ENCODE measurements around the gene RNASET2. TPM values are rescaled to one million over a fixed set of nuclear protein-coding genes. Genes with fewer than 3 reads are reported as not detected.

Gene RNASET2
- total and polyA plus RNA-seq, 2 of the 13 experiments (the other 11 are each of a cell fraction or from before 2014, with no cell fraction given): 44.6 to 597 TPM

DNA sequence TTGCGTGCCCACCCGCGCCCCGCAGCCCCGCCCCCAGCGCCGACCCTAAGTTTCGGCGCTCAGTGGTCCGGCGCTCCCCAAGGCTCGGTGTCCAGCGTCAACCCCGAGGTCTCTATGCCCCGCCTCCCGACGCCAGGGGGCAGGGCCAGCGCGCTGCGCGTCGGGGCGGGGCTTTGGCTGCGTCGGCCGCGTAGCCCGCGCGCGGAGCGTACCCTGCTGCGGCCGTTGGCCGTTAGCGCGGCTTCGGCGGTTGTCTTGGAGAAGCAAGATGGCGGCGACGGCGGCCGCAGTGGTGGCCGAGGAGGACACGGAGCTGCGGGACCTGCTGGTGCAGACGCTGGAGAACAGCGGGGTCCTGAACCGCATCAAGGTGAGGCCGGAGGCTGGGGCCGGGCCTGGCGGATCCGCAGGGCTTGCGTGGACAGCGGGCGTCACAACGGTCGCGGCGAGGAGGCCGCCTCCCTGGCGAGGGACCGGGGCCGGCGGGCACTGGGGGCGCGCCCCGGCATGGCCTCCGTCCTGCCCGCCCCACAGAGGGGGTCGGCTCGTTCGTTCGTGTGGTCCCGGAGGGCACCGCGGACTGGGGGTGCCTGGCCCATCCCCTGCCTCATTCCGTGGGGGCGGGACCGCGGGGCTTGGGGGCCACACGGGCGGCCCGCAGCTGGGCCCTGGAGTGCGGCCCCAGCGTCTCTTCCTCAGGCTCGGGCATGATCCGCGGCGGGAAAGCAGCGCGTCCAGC is 43.0 kb upstream of the RNASET2 start, which contains the start of gene CEP43 (continued):
- TF ChIP-seq, protein P1, sequence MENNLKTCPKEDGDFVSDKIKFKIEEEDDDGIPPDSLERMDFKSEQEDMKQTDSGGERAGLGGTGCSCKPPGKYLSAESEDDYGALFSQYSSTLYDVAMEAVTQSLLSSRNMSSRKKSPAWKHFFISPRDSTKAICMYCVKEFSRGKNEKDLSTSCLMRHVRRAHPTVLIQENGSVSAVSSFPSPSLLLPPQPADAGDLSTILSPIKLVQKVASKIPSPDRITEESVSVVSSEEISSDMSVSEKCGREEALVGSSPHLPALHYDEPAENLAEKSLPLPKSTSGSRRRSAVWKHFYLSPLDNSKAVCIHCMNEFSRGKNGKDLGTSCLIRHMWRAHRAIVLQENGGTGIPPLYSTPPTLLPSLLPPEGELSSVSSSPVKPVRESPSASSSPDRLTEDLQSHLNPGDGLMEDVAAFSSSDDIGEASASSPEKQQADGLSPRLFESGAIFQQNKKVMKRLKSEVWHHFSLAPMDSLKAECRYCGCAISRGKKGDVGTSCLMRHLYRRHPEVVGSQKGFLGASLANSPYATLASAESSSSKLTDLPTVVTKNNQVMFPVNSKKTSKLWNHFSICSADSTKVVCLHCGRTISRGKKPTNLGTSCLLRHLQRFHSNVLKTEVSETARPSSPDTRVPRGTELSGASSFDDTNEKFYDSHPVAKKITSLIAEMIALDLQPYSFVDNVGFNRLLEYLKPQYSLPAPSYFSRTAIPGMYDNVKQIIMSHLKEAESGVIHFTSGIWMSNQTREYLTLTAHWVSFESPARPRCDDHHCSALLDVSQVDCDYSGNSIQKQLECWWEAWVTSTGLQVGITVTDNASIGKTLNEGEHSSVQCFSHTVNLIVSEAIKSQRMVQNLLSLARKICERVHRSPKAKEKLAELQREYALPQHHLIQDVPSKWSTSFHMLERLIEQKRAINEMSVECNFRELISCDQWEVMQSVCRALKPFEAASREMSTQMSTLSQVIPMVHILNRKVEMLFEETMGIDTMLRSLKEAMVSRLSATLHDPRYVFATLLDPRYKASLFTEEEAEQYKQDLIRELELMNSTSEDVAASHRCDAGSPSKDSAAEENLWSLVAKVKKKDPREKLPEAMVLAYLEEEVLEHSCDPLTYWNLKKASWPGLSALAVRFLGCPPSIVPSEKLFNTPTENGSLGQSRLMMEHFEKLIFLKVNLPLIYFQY (CRISPR knock-in tag; IDR thresholded peaks at IDR 0.05; ENCODE audit: borderline replicate concordance): no peak
- TF ChIP-seq KDM3A (CRISPR knock-in tag; IDR thresholded peaks at IDR 0.05; ENCODE audit: low read depth) (peak; percentile 51; the same call in 1 of the 2 replicates), HDAC2 (CRISPR knock-in tag; IDR thresholded peaks at IDR 0.05) (peak; percentile 33), SMAD1 (CRISPR knock-in tag; IDR thresholded peaks at IDR 0.05; ENCODE audit: borderline replicate concordance, low read depth) (peak; percentile 69), RAD51 (IDR thresholded peaks at IDR 0.05; ENCODE audit: borderline replicate concordance) (no peak), ZNF329 (CRISPR knock-in tag; IDR thresholded peaks at IDR 0.05; ENCODE audit: low read depth) (peak; percentile 83), ZNF138 (CRISPR knock-in tag; IDR thresholded peaks at IDR 0.05; ENCODE audit: low read depth) (peak; percentile 81), PCBP2 (optimal IDR thresholded peaks at IDR 0.05; ENCODE audit: low read depth, low read length, poor library complexity, severe bottlenecking) (no peak), CC2D1A (CRISPR knock-in tag; IDR thresholded peaks at IDR 0.05) (peak; percentile 74; the same call in 1 of the 2 replicates), HOXA5 (CRISPR knock-in tag; IDR thresholded peaks at IDR 0.05) (0 out of 2 replicates have a peak, but pooled peaks have one; percentile 9), CREB1 (IDR thresholded peaks at IDR 0.05) (peak; percentile 60; the same call in 1 of the 2 replicates), CREB1 (CRISPR knock-in tag; IDR thresholded peaks at IDR 0.05) (no peak)
- TF ChIP-seq, protein P2, sequence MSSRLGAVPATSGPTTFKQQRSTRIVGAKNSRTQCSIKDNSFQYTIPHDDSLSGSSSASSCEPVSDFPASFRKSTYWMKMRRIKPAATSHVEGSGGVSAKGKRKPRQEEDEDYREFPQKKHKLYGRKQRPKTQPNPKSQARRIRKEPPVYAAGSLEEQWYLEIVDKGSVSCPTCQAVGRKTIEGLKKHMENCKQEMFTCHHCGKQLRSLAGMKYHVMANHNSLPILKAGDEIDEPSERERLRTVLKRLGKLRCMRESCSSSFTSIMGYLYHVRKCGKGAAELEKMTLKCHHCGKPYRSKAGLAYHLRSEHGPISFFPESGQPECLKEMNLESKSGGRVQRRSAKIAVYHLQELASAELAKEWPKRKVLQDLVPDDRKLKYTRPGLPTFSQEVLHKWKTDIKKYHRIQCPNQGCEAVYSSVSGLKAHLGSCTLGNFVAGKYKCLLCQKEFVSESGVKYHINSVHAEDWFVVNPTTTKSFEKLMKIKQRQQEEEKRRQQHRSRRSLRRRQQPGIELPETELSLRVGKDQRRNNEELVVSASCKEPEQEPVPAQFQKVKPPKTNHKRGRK (CRISPR knock-in tag; IDR thresholded peaks at IDR 0.05): peak; percentile 75; the same call in 1 of the 2 replicates
- TF ChIP-seq, protein P3, sequence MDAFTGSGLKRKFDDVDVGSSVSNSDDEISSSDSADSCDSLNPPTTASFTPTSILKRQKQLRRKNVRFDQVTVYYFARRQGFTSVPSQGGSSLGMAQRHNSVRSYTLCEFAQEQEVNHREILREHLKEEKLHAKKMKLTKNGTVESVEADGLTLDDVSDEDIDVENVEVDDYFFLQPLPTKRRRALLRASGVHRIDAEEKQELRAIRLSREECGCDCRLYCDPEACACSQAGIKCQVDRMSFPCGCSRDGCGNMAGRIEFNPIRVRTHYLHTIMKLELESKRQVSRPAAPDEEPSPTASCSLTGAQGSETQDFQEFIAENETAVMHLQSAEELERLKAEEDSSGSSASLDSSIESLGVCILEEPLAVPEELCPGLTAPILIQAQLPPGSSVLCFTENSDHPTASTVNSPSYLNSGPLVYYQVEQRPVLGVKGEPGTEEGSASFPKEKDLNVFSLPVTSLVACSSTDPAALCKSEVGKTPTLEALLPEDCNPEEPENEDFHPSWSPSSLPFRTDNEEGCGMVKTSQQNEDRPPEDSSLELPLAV (CRISPR knock-in tag; conservative IDR thresholded peaks at IDR 0.05; ENCODE audit: low read depth): no peak
- TF ChIP-seq, protein P4, sequence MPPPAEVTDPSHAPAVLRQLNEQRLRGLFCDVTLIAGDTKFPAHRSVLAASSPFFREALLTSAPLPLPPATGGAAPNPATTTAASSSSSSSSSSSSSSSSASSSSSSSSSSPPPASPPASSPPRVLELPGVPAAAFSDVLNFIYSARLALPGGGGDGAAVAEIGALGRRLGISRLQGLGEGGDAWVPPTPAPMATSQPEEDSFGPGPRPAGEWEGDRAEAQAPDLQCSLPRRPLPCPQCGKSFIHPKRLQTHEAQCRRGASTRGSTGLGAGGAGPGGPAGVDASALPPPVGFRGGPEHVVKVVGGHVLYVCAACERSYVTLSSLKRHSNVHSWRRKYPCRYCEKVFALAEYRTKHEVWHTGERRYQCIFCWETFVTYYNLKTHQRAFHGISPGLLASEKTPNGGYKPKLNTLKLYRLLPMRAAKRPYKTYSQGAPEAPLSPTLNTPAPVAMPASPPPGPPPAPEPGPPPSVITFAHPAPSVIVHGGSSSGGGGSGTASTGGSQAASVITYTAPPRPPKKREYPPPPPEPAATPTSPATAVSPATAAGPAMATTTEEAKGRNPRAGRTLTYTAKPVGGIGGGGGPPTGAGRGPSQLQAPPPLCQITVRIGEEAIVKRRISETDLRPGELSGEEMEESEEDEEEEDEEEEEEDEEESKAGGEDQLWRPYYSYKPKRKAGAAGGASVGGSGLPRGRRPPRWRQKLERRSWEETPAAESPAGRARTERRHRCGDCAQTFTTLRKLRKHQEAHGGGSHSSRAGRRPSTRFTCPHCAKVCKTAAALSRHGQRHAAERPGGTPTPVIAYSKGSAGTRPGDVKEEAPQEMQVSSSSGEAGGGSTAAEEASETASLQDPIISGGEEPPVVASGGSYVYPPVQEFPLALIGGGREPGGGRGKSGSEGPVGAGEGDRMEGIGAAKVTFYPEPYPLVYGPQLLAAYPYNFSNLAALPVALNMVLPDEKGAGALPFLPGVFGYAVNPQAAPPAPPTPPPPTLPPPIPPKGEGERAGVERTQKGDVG (CRISPR knock-in tag; IDR thresholded peaks at IDR 0.05; ENCODE audit: borderline replicate concordance): peak; percentile 52
- TF ChIP-seq, protein P5, sequence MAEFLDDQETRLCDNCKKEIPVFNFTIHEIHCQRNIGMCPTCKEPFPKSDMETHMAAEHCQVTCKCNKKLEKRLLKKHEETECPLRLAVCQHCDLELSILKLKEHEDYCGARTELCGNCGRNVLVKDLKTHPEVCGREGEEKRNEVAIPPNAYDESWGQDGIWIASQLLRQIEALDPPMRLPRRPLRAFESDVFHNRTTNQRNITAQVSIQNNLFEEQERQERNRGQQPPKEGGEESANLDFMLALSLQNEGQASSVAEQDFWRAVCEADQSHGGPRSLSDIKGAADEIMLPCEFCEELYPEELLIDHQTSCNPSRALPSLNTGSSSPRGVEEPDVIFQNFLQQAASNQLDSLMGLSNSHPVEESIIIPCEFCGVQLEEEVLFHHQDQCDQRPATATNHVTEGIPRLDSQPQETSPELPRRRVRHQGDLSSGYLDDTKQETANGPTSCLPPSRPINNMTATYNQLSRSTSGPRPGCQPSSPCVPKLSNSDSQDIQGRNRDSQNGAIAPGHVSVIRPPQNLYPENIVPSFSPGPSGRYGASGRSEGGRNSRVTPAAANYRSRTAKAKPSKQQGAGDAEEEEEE (CRISPR knock-in tag; IDR thresholded peaks at IDR 0.05; ENCODE audit: borderline replicate concordance): 0 out of 2 replicates have a peak, but pooled peaks have one; percentile 64

All from HepG2 (cell line).